HepG2 (cell line): ENCODE results near the gene NELL2.

ENCODE experiments used
- CBX2 ChIP-seq, 2 experiments: fragments of 200-600 bp in 1 of 2; sonication (generic); formaldehyde crosslinking in 1 of 2; IDR thresholded peaks; 2 replicates each; pipeline versions ENCODE4 v1.7.0 to v1.8.1; 2018 to 2022; ENCODE audit warnings: low read depth in 2 of 2, low read length in 1 of 2, mild to moderate bottlenecking in 1 of 2, missing genetic modification reagents in 1 of 2
- FOXA1 ChIP-seq, 2 experiments: fragments of 450-650 bp in 1 of 2; sonication (generic) in 1 of 2; formaldehyde crosslinking in 1 of 2; IDR thresholded peaks; 2 replicates each; pipeline versions ENCODE4 v1.4.0 to v1.6.1; 2016 to 2020; ENCODE audit warnings: missing genetic modification reagents in 1 of 2
- HOXA7 ChIP-seq: sonication (generic); formaldehyde crosslinking; IDR thresholded peaks from 2 replicates; pipeline ENCODE4 v1.8.1; 2022; ENCODE audit warnings: mild to moderate bottlenecking, missing genetic modification reagents, moderate library complexity
- IRX3 ChIP-seq: sonication (generic); formaldehyde crosslinking; IDR thresholded peaks from 2 replicates; pipeline ENCODE4 v1.8.1; 2023; ENCODE audit warnings: mild to moderate bottlenecking, low read depth, missing genetic modification reagents, borderline replicate concordance
- MTA1 ChIP-seq: sonication (generic); formaldehyde crosslinking; IDR thresholded peaks from 2 replicates; pipeline ENCODE4 v1.4.0; 2020; ENCODE audit warnings: missing genetic modification reagents, mild to moderate bottlenecking, borderline replicate concordance
- MYC ChIP-seq: sonication (generic); formaldehyde crosslinking; IDR thresholded peaks from 2 replicates; pipeline ENCODE4 v1.9.0; 2021; ENCODE audit warnings: missing genetic modification reagents, borderline replicate concordance
- NFIC ChIP-seq: IDR thresholded peaks from 2 replicates; pipeline ENCODE4 v1.6.1; 2012; ENCODE audit warnings: mild to moderate bottlenecking, low read length, inconsistent platforms
- SMC3 ChIP-seq: IDR thresholded peaks from 2 replicates; pipeline ENCODE4 v1.6.1; 2011; ENCODE audit warnings: low read length, improper control_type of control experiment
- TBP ChIP-seq: sonication (generic); formaldehyde crosslinking; IDR thresholded peaks from 2 replicates; pipeline ENCODE4 v1.5.0; 2020; ENCODE audit warnings: missing genetic modification reagents
- TGIF2 ChIP-seq: IDR thresholded peaks from 2 replicates; pipeline ENCODE4 v1.6.1; 2016; ENCODE audit warnings: control low read depth, missing compliant biosample characterization
- TF ChIP-seq, protein P1 (sequence below): sonication (generic); formaldehyde crosslinking; IDR thresholded peaks from 2 replicates; pipeline ENCODE4 v1.4.0; 2020; ENCODE audit warnings: mild to moderate bottlenecking, missing genetic modification reagents
- TF ChIP-seq, protein P2 (sequence below): sonication (generic); formaldehyde crosslinking; IDR thresholded peaks from 2 replicates; pipeline ENCODE4 v1.4.0; 2020; ENCODE audit warnings: missing genetic modification reagents

DNA sequence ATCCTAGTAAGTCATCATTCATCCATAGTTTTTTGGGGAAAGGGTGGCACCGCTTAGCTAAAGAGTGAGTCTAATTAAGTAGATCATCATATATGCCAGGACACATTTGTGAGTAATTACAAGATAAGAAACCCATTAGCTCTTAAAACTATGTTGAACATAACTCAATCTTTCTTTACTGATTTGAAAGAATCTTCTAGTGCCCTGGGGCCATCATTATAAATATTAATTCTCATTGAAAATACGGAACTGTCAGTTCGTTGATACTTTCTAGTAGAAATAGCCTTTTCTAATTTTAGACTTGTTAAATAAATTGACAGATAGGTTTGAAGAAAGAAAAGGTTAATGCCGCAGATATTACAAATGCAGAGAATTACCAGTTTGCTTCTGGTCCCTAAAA lies 312.6 kb downstream of the NELL2 start:
- TF ChIP-seq SMC3 (no peak), NFIC (no peak), MTA1 (no peak), MYC (no peak), IRX3 (no peak), HOXA7 (no peak), CBX2 (IDR thresholded peaks at IDR 0.05; ENCODE audit: low read depth, low read length) (no peak), CBX2 (CRISPR knock-in tag; IDR thresholded peaks at IDR 0.05; ENCODE audit: low read depth) (no peak), TGIF2 (CRISPR knock-in tag) (no peak), FOXA1 (IDR thresholded peaks at IDR 0.05) (no peak), FOXA1 (CRISPR knock-in tag; IDR thresholded peaks at IDR 0.05) (no peak), TBP (no peak)
- TF ChIP-seq, protein P1, sequence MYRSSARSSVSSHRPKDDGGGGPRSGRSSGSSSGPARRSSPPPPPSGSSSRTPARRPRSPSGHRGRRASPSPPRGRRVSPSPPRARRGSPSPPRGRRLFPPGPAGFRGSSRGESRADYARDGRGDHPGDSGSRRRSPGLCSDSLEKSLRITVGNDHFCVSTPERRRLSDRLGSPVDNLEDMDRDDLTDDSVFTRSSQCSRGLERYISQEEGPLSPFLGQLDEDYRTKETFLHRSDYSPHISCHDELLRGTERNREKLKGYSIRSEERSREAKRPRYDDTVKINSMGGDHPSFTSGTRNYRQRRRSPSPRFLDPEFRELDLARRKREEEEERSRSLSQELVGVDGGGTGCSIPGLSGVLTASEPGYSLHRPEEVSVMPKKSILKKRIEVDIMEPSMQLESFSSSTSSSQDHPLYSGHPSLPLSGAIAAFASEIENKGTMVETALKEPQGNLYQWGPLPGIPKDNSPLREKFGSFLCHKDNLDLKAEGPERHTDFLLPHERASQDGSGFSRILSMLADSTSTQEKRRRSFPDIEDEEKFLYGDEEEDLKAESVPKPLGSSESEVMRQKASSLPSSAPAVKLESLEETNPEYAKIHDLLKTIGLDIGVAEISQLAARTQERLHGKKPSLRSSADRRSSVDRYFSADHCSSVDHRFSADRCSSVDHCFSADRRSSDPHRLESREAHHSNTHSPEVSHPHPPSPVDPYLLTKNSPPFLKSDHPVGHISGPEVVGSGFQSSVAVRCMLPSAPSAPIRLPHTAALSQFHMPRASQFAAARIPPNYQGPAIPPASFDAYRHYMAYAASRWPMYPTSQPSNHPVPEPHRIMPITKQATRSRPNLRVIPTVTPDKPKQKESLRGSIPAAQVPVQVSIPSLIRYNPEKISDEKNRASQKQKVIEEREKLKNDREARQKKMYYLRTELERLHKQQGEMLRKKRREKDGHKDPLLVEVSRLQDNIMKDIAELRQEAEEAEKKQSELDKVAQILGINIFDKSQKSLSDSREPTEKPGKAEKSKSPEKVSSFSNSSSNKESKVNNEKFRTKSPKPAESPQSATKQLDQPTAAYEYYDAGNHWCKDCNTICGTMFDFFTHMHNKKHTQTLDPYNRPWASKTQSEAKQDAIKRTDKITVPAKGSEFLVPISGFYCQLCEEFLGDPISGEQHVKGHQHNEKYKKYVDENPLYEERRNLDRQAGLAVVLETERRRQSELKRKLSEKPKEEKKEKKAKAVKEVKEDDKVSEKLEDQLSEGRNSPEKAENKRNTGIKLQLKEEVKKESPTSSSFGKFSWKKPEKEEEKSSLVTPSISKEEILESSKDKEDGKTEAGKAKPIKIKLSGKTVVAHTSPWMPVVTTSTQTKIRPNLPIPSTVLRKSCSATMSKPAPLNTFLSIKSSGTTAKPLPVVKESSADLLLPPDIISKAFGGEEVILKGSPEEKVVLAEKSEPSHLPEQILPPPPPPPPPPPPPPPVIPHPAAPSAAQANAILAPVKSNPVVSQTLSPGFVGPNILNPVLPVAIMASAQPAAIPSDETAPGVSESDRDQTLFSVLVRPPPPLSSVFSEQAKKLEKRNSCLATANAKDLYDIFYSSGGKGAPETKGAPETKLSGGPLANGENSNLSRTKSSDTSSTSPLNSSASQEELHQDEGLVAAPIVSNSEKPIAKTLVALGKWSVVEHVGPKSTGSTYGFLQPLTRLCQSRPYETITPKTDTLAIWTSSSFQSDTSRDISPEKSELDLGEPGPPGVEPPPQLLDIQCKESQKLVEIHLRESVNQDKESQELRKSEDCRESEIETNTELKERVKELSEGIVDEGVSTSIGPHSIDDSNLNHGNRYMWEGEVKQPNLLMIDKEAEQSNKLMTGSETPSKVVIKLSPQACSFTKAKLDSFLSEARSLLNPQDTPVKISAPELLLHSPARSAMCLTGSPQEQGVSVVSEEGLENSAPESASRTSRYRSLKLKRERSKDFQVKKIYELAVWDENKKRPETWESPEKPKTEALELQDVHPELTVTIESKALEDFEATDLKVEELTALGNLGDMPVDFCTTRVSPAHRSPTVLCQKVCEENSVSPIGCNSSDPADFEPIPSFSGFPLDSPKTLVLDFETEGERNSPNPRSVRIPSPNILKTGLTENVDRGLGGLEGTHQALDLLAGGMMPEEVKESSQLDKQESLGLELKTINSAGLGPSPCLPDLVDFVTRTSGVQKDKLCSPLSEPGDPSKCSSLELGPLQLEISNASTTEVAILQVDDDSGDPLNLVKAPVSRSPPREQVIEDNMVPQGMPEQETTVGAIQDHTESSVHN: no peak
- TF ChIP-seq, protein P2, sequence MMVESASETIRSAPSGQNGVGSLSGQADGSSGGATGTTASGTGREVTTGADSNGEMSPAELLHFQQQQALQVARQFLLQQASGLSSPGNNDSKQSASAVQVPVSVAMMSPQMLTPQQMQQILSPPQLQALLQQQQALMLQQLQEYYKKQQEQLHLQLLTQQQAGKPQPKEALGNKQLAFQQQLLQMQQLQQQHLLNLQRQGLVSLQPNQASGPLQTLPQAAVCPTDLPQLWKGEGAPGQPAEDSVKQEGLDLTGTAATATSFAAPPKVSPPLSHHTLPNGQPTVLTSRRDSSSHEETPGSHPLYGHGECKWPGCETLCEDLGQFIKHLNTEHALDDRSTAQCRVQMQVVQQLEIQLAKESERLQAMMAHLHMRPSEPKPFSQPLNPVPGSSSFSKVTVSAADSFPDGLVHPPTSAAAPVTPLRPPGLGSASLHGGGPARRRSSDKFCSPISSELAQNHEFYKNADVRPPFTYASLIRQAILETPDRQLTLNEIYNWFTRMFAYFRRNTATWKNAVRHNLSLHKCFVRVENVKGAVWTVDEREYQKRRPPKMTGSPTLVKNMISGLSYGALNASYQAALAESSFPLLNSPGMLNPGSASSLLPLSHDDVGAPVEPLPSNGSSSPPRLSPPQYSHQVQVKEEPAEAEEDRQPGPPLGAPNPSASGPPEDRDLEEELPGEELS (CRISPR knock-in tag): no peak
